Suprapubic skin (tissue), 4 donors: Measurements from ENCODE around the gene CBS.
"Not testable (repeated sequence)": the region's sequence is repeated elsewhere in the genome, so short reads cannot be mapped to it uniquely, and the experiment has no call there.

Experiments
- POLR2A ChIP-seq, 2 donors: fragments of 450-650 bp; IDR thresholded peaks; one replicate each; pipeline ENCODE4 v1.6.1; 2017; ENCODE audit warnings: antibody characterized with exemption in 2 of 2, mild to moderate bottlenecking in 2 of 2, moderate library complexity in 2 of 2
- POLR2AphosphoS5 ChIP-seq, 3 donors: sonication (generic); formaldehyde crosslinking; IDR thresholded peaks; one replicate each; pipeline ENCODE4 v1.6.1; 2017; ENCODE audit warnings: antibody characterized with exemption in 3 of 3
- TF ChIP-seq, protein P1 (sequence below), 2 donors: fragments of 200-600 bp in 1 of 2; fragments of 450-650 bp in 1 of 2; sonication (generic) in 1 of 2; IDR thresholded peaks; one replicate each; pipeline ENCODE4 v1.5.1; 2016 to 2019; ENCODE audit warnings: antibody characterized with exemption in 2 of 2, mild to moderate bottlenecking in 1 of 2, moderate library complexity in 1 of 2

GRCh38 chr21:43042169-43042568 is 33.5 kb downstream of the CBS start:
- TF ChIP-seq, protein P1, sequence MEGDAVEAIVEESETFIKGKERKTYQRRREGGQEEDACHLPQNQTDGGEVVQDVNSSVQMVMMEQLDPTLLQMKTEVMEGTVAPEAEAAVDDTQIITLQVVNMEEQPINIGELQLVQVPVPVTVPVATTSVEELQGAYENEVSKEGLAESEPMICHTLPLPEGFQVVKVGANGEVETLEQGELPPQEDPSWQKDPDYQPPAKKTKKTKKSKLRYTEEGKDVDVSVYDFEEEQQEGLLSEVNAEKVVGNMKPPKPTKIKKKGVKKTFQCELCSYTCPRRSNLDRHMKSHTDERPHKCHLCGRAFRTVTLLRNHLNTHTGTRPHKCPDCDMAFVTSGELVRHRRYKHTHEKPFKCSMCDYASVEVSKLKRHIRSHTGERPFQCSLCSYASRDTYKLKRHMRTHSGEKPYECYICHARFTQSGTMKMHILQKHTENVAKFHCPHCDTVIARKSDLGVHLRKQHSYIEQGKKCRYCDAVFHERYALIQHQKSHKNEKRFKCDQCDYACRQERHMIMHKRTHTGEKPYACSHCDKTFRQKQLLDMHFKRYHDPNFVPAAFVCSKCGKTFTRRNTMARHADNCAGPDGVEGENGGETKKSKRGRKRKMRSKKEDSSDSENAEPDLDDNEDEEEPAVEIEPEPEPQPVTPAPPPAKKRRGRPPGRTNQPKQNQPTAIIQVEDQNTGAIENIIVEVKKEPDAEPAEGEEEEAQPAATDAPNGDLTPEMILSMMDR (IDR thresholded peaks at IDR 0.05), result not testable (repeated sequence)
- not testable (repeated sequence) for TF ChIP-seq POLR2A, POLR2AphosphoS5 (IDR thresholded peaks at IDR 0.05)
